ENCODE results near the gene MACROD1.

MACROD1 gene

GRCh38 chr11:64078905-64079304 lies 87.0 kb downstream of the MACROD1 start:
- Histone ChIP-seq H3K9ac (no peak overlapping the region), H3K27ac (no peak overlapping the region), H3K27me3 (ENCODE audit: control insufficient read depth, insufficient read depth, low read length) (no peaks in the 10 kb centered on the region), H3K9me3 (ENCODE audit: control insufficient read depth, low read length) (no peaks in the 10 kb centered on the region), H3K4me3 (ENCODE audit: low read depth, low read length) (no peak overlapping the region), H3K79me2 (no peaks in the 10 kb centered on the region), H3K4me2 (ENCODE audit: low read length) (no peak overlapping the region), H3K36me3 (ENCODE audit: control insufficient read depth, insufficient read depth, low read length) (no peaks in the 10 kb centered on the region), H2AFZ (no peak overlapping the region), H3K4me1 (no peaks in the 10 kb centered on the region)
- no peak for TF ChIP-seq CTCF (IDR thresholded peaks at IDR 0.05)

GRCh38 chr11:64078284-64078683 lies 87.6 kb downstream of the MACROD1 start:
- H3K4me1 ChIP-seq, result no peaks in the 10 kb centered on the region
- TF ChIP-seq CTCF (IDR thresholded peaks at IDR 0.05), result no peak
- H2AFZ ChIP-seq, result no peak overlapping the region
- H3K9me3 ChIP-seq (ENCODE audit: control insufficient read depth, low read length), result no peaks in the 10 kb centered on the region
- no peak overlapping the region for H3K27ac ChIP-seq
- H3K27me3 ChIP-seq (ENCODE audit: control insufficient read depth, insufficient read depth, low read length), result no peaks in the 10 kb centered on the region
- H3K4me3 ChIP-seq (ENCODE audit: low read depth, low read length), result no peak overlapping the region
- H3K9ac ChIP-seq, result no peak overlapping the region
- H3K79me2 ChIP-seq, result no peaks in the 10 kb centered on the region
- H3K4me2 ChIP-seq (ENCODE audit: low read length), result no peak overlapping the region
- no peaks in the 10 kb centered on the region for H3K36me3 ChIP-seq (ENCODE audit: control insufficient read depth, insufficient read depth, low read length)

- no peak overlapping the region for H3K9ac ChIP-seq
- no peaks in the 10 kb centered on the region for H3K4me1 ChIP-seq
- H3K36me3 ChIP-seq (ENCODE audit: control insufficient read depth, insufficient read depth, low read length), result no peaks in the 10 kb centered on the region
- no peak overlapping the region for H3K4me3 ChIP-seq (ENCODE audit: low read depth, low read length)
- no peaks in the 10 kb centered on the region for H3K9me3 ChIP-seq (ENCODE audit: control insufficient read depth, low read length)
- no peak overlapping the region for H2AFZ ChIP-seq
- no peak overlapping the region for H3K27ac ChIP-seq
- H3K27me3 ChIP-seq (ENCODE audit: control insufficient read depth, insufficient read depth, low read length), result no peaks in the 10 kb centered on the region
- no peak overlapping the region for H3K4me2 ChIP-seq (ENCODE audit: low read length)
- no peak for TF ChIP-seq CTCF (IDR thresholded peaks at IDR 0.05)
- no peaks in the 10 kb centered on the region for H3K79me2 ChIP-seq
Observed at GRCh38 chr11:64077607-64078006, 88.3 kb downstream of the MACROD1 start.

GRCh38 chr11:64076758-64077157 lies 89.2 kb downstream of the MACROD1 start:
- H3K27me3 ChIP-seq (ENCODE audit: control insufficient read depth, insufficient read depth, low read length), result no peaks in the 10 kb centered on the region
- H3K4me2 ChIP-seq (ENCODE audit: low read length), result no peak overlapping the region
- no peak for TF ChIP-seq CTCF (IDR thresholded peaks at IDR 0.05)
- no peak overlapping the region for H3K27ac ChIP-seq
- H3K79me2 ChIP-seq, result no peaks in the 10 kb centered on the region
- no peaks in the 10 kb centered on the region for H3K4me1 ChIP-seq
- no peaks in the 10 kb centered on the region for H3K9me3 ChIP-seq (ENCODE audit: control insufficient read depth, low read length)
- H3K36me3 ChIP-seq (ENCODE audit: control insufficient read depth, insufficient read depth, low read length), result no peaks in the 10 kb centered on the region
- no peak overlapping the region for H3K9ac ChIP-seq
- H3K4me3 ChIP-seq (ENCODE audit: low read depth, low read length), result no peak overlapping the region
- no peak overlapping the region for H2AFZ ChIP-seq

GRCh38 chr11:64074239-64074638 lies 91.7 kb downstream of the MACROD1 start:
- TF ChIP-seq CTCF (IDR thresholded peaks at IDR 0.05), result no peak
- no peak overlapping the region for H3K4me3 ChIP-seq (ENCODE audit: low read depth, low read length)
- no peak overlapping the region for H3K27ac ChIP-seq
- no peaks in the 10 kb centered on the region for H3K27me3 ChIP-seq (ENCODE audit: control insufficient read depth, insufficient read depth, low read length)
- no peak overlapping the region for H3K9ac ChIP-seq
- H2AFZ ChIP-seq, result no peak overlapping the region
- H3K4me1 ChIP-seq, result no peaks in the 10 kb centered on the region
- H3K36me3 ChIP-seq (ENCODE audit: control insufficient read depth, insufficient read depth, low read length), result no peaks in the 10 kb centered on the region
- no peaks in the 10 kb centered on the region for H3K79me2 ChIP-seq
- no peaks in the 10 kb centered on the region for H3K9me3 ChIP-seq (ENCODE audit: control insufficient read depth, low read length)
- H3K4me2 ChIP-seq (ENCODE audit: low read length), result no peak overlapping the region
